GM18519 (cell line): ENCODE measurements around the gene PODXL2.

Source experiments
- ATAC-seq: cut with Tn5 transposase; IDR thresholded peaks from one replicate; pipeline ENCODE4 v1.9.1; 2021; ENCODE audit warnings: mild to moderate bottlenecking, moderate library complexity; ENCODE audit not compliant: unreplicated experiment, low FRiP score

PODXL2 gene

GRCh38 chr3:127686512-127686894, 57.5 kb downstream of the PODXL2 start:
- ATAC-seq, result no peak

GRCh38 chr3:127687228-127687737, 58.3 kb downstream of the PODXL2 start:
- ATAC-seq, result no peak

GRCh38 chr3:127688022-127688415, 59.0 kb downstream of the PODXL2 start:
- ATAC-seq, result no peak

GRCh38 chr3:127688416-127689265, 59.7 kb downstream of the PODXL2 start:
- no peak for ATAC-seq

GRCh38 chr3:127689266-127689860, 60.4 kb downstream of the PODXL2 start:
- ATAC-seq, result no peak

GRCh38 chr3:127690106-127690505, 61.1 kb downstream of the PODXL2 start:
- ATAC-seq, result no peak

GRCh38 chr3:127690823-127691452, 62.0 kb downstream of the PODXL2 start:
- ATAC-seq, result no peak

GRCh38 chr3:127691489-127691888, 62.5 kb downstream of the PODXL2 start:
- no peak for ATAC-seq

- ATAC-seq, result no peak
These were observed 63.0 kb downstream of the PODXL2 start for GRCh38 chr3:127691974-127692373.

GRCh38 chr3:127692501-127693335, 63.7 kb downstream of the PODXL2 start:
- ATAC-seq, result no peak

- no peak for ATAC-seq
These were observed 64.4 kb downstream of the PODXL2 start for GRCh38 chr3:127693336-127693843.

GRCh38 chr3:127694467-127695215, 65.7 kb downstream of the PODXL2 start:
- ATAC-seq, result no peak

- no peak for ATAC-seq
These were observed 68.7 kb downstream of the PODXL2 start for GRCh38 chr3:127697551-127698240.

GRCh38 chr3:127698286-127698685, 69.3 kb downstream of the PODXL2 start:
- no peak for ATAC-seq

- no peak for ATAC-seq
These were observed 69.9 kb downstream of the PODXL2 start for GRCh38 chr3:127698691-127699415.

GRCh38 chr3:127699416-127700300, 70.7 kb downstream of the PODXL2 start:
- ATAC-seq, result no peak

- no peak for ATAC-seq
These were observed 71.4 kb downstream of the PODXL2 start for GRCh38 chr3:127700406-127700805.
